B cell (primary cell): ENCODE results near the gene LYPD3. TPM values are rescaled to one million over a fixed set of nuclear protein-coding genes. Genes with fewer than 3 reads are reported as not detected.

Experiments used
- ATAC-seq: fragments of 200-7000 bp; cut with Tn5 transposase; one replicate; pipeline ENCODE4 v1.10.0; 2021; ENCODE audit warnings: low read depth, mild to moderate bottlenecking, moderate number of reproducible peaks, moderate library complexity
- CTCF ChIA-PET: fragments of 350-600 bp; sonication (Branson Sonifier 250); formaldehyde crosslinking; loops from one replicate; lab custom pipeline; 2021; ENCODE audit warnings: antibody characterized with exemption, inconsistent platforms; lab: Charles Lee
- POLR2A ChIA-PET: fragments of 350-600 bp; sonication (Branson Sonifier 250); formaldehyde crosslinking; loops from one replicate; lab custom pipeline; 2021; ENCODE audit warnings: antibody characterized with exemption; lab: Charles Lee
- DNase-seq: peaks from one replicate; pipeline ENCODE4 v3.0.0; 2013
- H2AFZ ChIP-seq: 2 replicates; pipeline ENCODE4 v1.6.1; 2012; ENCODE audit warnings: mild to moderate bottlenecking, low read depth, low read length; ENCODE audit not compliant: insufficient read depth, poor library complexity, severe bottlenecking
- H3K27ac ChIP-seq, 2 donors: 1 replicate in 1 of 2; 2 replicates in 1 of 2; pipeline ENCODE4 v1.5.1; 2012 to 2013; ENCODE audit warnings: low read length in 2 of 2, mild to moderate bottlenecking in 2 of 2, moderate library complexity in 1 of 2
- H3K27me3 ChIP-seq, 4 experiments: fragments of 200-600 bp in 1 of 4; sonication (generic) in 1 of 4; replicated peaks in 1 of 4; 1 replicate in 2 of 4; 2 replicates in 2 of 4; pipeline versions ENCODE4 v1.6.1 to v1.7.0; 2013 to 2016; ENCODE audit warnings: low read length in 3 of 4, mild to moderate bottlenecking in 2 of 4, mixed read lengths in 1 of 4, moderate library complexity in 1 of 4; ENCODE audit not compliant: insufficient read depth in 4 of 4, control insufficient read depth in 3 of 4; ENCODE audit errors: control extremely low read depth in 1 of 4
- H3K36me3 ChIP-seq, 2 experiments: replicated peaks in 1 of 2; 1 replicate in 1 of 2; 2 replicates in 1 of 2; pipeline versions ENCODE4 v1.6.1 to v1.7.1; 2013; ENCODE audit warnings: low read length in 1 of 2; ENCODE audit not compliant: insufficient read depth in 2 of 2, control insufficient read depth in 1 of 2; ENCODE audit errors: control extremely low read depth in 1 of 2, extremely low read depth in 1 of 2
- H3K4me1 ChIP-seq, 2 donors: fragments of 200-600 bp in 1 of 2; sonication (generic) in 1 of 2; 1 replicate in 1 of 2; 2 replicates in 1 of 2; pipeline versions ENCODE4 v1.5.1 to v1.6.1; 2013 to 2017; ENCODE audit warnings: low read length in 2 of 2; ENCODE audit not compliant: control insufficient read depth in 2 of 2, insufficient read depth in 2 of 2
- H3K4me2 ChIP-seq: replicated peaks from 2 replicates; pipeline ENCODE3; 2012; ENCODE audit warnings: mild to moderate bottlenecking, low read depth, low read length; ENCODE audit not compliant: poor library complexity, severe bottlenecking
- H3K4me3 ChIP-seq, 5 experiments: fragments of 200-600 bp in 1 of 5; sonication (generic) in 1 of 5; 1 replicate in 3 of 5; 2 replicates in 2 of 5; pipeline versions ENCODE4 v1.5.1 to v1.7.0; 2011 to 2016; ENCODE audit warnings: low read length in 4 of 5, mild to moderate bottlenecking in 4 of 5, low read depth in 2 of 5, control low read depth in 1 of 5, moderate library complexity in 1 of 5; ENCODE audit not compliant: insufficient read depth in 1 of 5; ENCODE audit errors: control extremely low read depth in 1 of 5, extremely low read depth in 1 of 5
- H3K79me2 ChIP-seq: fragments of 200-600 bp; sonication (generic); one replicate; pipeline ENCODE4 v1.6.0; 2016; ENCODE audit warnings: low read length; ENCODE audit not compliant: control insufficient read depth, insufficient read depth
- H3K9ac ChIP-seq: fragments of 200-600 bp; sonication (generic); 2 replicates; pipeline ENCODE4 v1.6.1; 2017; ENCODE audit warnings: mild to moderate bottlenecking, low read length, moderate library complexity
- H3K9me3 ChIP-seq, 3 donors: one replicate each; pipeline versions ENCODE4 v1.6.1 to v1.7.1; 2013; ENCODE audit warnings: low read length in 2 of 3; ENCODE audit not compliant: control insufficient read depth in 2 of 3, insufficient read depth in 1 of 3; ENCODE audit errors: control extremely low read depth in 1 of 3
- H4K20me1 ChIP-seq: 2 replicates; pipeline ENCODE4 v1.6.0; 2012; ENCODE audit warnings: mild to moderate bottlenecking, low read length; ENCODE audit not compliant: insufficient read depth, control insufficient read depth, poor library complexity, severe bottlenecking
- H3K27ac Mint-ChIP-seq: one replicate; pipeline ENCODE4 v1.8.0; 2021; ENCODE audit warnings: mixed read lengths
- H3K27me3 Mint-ChIP-seq: one replicate; pipeline ENCODE4 v1.8.0; 2021; ENCODE audit warnings: mixed read lengths
- H3K4me1 Mint-ChIP-seq: one replicate; pipeline ENCODE4 v1.8.0; 2021; ENCODE audit warnings: mixed read lengths
- H3K4me3 Mint-ChIP-seq: one replicate; pipeline ENCODE4 v1.8.0; 2021; ENCODE audit warnings: mixed read lengths
- H3K9me3 Mint-ChIP-seq: one replicate; pipeline ENCODE4 v1.8.0; 2022; ENCODE audit warnings: mixed read lengths; ENCODE audit not compliant: insufficient read depth
- EZH2 ChIP-seq: IDR thresholded peaks from 2 replicates; pipeline ENCODE4 v1.6.1; 2012; ENCODE audit warnings: borderline replicate concordance, low read depth, mild to moderate bottlenecking, moderate library complexity, low read length; ENCODE audit not compliant: insufficient read depth, poor library complexity, severe bottlenecking
- WGBS: methylation state at CpG from one replicate; pipeline ENCODE4 v1.1.5; 2013; ENCODE audit warnings: missing lambda C conversion rate; ENCODE audit not compliant: insufficient coverage; 5-methylcytosine and 5-hydroxymethylcytosine counted together
- intact Hi-C: fragments of 100-400 bp; cut with micrococcal nuclease; formaldehyde crosslinking; loops from one replicate; pipeline ENCODE4 v1.10.0; 2022
- polyA plus RNA-seq: library from polyadenylated mRNA; depleted of rRNA; stranded (reverse); fragments of >200 nt; gene quantifications from 2 replicates; pipeline ENCODE4 v1.2.3, GENCODE V29; 2012
- total RNA-seq, 2 donors: library from RNA; stranded (reverse); fragments of 120-200 nt in 1 of 2; gene quantifications; 1 replicate in 1 of 2; 2 replicates in 1 of 2; pipeline versions ENCODE4 v1.2.3 to v1.2.4, GENCODE V29; 2013 to 2022
- TF ChIP-seq, protein P1 (sequence below): fragments of 200-600 bp; IDR thresholded peaks from one replicate; pipeline ENCODE4 v1.8.0; 2022; ENCODE audit warnings: antibody characterized with exemption, mild to moderate bottlenecking

Gene LYPD3
- total and polyA plus RNA-seq, 2 donors (not counting 1 experiment from before 2014, with no cell fraction given) = 0.27 to 2.2 TPM

DNA sequence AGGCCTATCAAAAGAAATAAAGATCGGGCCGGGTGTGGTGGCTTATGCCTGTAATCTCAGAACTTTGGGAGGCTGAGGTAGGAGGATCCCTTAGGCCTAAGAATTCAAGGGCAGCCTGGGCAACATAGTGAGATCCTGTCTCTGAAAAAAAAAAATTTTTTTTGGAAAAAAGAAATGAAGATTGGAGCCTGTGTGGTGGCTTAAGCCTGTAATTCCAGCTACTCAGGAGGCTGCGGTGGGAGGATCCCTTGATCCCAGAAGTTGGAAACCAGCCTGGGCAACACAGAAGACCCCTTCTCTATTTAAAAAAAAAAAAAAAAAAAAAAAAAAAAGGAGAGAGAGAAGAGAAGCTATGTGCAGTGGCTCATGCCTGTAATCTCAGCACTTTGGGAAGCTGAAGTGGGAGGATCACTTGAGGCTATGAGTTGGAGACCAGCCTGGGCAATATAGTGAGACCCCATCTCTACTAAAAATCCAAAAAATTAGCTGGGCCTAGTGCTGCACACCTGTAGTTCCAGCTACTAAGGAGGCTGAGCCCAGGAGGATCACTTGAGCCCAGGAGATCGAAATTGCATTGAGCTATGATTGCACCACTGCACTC lies 14.7 kb upstream of the LYPD3 start:
- ChIA-PET CTCF (interaction anchor here (1.0 to 1.3 kb wide), 2 partner anchors 24 to 33 kb away, joined by 5 to 6 read pairs; no protein-coding TSS in a partner anchor), POLR2A (no interaction called here)
- peaks cover 4 to 10% of the 10 kb centered on the region in 2 donors for H3K4me1 ChIP-seq
- H2AFZ ChIP-seq = no peak overlapping the region
- Mint-ChIP-seq H3K4me3 (no peak overlapping the region), H3K4me1 (peaks cover 7% of the 10 kb centered on the region), H3K27me3 (no peaks in the 10 kb centered on the region), H3K9me3 (no peaks in the 10 kb centered on the region), H3K27ac (no peak overlapping the region)
- no peak overlapping the region for H3K4me2 ChIP-seq
- ATAC-seq (no peak), DNase-seq (no peak)
- H3K27me3 ChIP-seq = no peaks in the 10 kb centered on the region
- no peaks in the 10 kb centered on the region for H3K9me3 ChIP-seq
- H3K79me2 ChIP-seq = no peaks in the 10 kb centered on the region
- no peak overlapping the region for H3K9ac ChIP-seq
- peaks cover 0 to 8% of the 10 kb centered on the region in 2 experiments for H3K36me3 ChIP-seq
- no peak overlapping the region for H3K27ac ChIP-seq
- H4K20me1 ChIP-seq = no peaks in the 10 kb centered on the region
- H3K4me3 ChIP-seq = no peak overlapping the region
- no peak for TF ChIP-seq EZH2
- 100% methylated on average over 3 of the region's 4 CpGs for WGBS
- intact Hi-C loops = loop anchor here (5.0 kb wide), 1 partner anchor 37 kb away; no protein-coding TSS in a partner anchor

DNA sequence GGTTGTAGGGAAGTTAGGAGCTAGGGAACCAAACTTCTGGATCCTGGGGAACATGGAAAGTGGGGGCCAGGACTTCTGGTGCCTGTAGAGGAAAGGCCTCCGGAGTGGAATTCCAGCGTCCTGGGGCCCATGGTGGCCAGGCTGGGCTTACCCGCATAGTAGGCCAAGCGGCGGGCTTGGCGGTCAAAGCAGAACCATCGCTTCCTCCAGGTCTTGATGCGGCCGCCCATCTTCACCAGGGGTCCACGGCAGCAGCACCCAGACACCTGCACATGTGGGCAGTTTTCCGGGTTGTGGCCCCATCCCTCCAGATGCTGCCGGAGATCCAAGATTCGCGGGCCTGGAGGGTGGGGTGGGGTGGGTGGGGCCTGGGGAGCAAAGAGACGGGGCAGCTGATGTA lies 13.8 kb upstream of the LYPD3 start:
- no peaks in the 10 kb centered on the region for H3K79me2 ChIP-seq
- no peaks in the 10 kb centered on the region for H3K27me3 Mint-ChIP-seq
- H3K4me1 Mint-ChIP-seq = peaks cover 12% of the 10 kb centered on the region
- ATAC-seq = no peak
- intact Hi-C loops = loop anchor here (5.0 kb wide), 1 partner anchor 38 kb away; no protein-coding TSS in a partner anchor
- no peak overlapping the region for H2AFZ ChIP-seq
- H3K9me3 ChIP-seq = no peaks in the 10 kb centered on the region
- peaks cover 4 to 13% of the 10 kb centered on the region in 2 donors for H3K4me1 ChIP-seq
- no peaks in the 10 kb centered on the region for H3K9me3 Mint-ChIP-seq
- H4K20me1 ChIP-seq = no peaks in the 10 kb centered on the region
- H3K36me3 ChIP-seq = peaks cover 0 to 8% of the 10 kb centered on the region in 2 experiments
- H3K4me3 ChIP-seq = no peak overlapping the region
- H3K4me2 ChIP-seq = no peak overlapping the region
- POLR2A ChIA-PET = no interaction called here
- no peak overlapping the region for H3K27ac Mint-ChIP-seq
- DNase-seq = no peak
- no peak for TF ChIP-seq EZH2
- TF ChIP-seq, protein P1, sequence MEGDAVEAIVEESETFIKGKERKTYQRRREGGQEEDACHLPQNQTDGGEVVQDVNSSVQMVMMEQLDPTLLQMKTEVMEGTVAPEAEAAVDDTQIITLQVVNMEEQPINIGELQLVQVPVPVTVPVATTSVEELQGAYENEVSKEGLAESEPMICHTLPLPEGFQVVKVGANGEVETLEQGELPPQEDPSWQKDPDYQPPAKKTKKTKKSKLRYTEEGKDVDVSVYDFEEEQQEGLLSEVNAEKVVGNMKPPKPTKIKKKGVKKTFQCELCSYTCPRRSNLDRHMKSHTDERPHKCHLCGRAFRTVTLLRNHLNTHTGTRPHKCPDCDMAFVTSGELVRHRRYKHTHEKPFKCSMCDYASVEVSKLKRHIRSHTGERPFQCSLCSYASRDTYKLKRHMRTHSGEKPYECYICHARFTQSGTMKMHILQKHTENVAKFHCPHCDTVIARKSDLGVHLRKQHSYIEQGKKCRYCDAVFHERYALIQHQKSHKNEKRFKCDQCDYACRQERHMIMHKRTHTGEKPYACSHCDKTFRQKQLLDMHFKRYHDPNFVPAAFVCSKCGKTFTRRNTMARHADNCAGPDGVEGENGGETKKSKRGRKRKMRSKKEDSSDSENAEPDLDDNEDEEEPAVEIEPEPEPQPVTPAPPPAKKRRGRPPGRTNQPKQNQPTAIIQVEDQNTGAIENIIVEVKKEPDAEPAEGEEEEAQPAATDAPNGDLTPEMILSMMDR = no peak
- H3K9ac ChIP-seq = no peak overlapping the region
- 95% methylated on average over 15 of the region's 15 CpGs for WGBS
- H3K27me3 ChIP-seq = no peaks in the 10 kb centered on the region
- H3K27ac ChIP-seq = no peak overlapping the region
- no peak overlapping the region for H3K4me3 Mint-ChIP-seq
- CTCF ChIA-PET = interaction anchor here (1.3 kb wide), 1 partner anchor 25 kb away, joined by 6 read pairs; no protein-coding TSS in a partner anchor
